ENCODE measurements around the gene SYF2. TPM values are rescaled to one million over a fixed set of nuclear protein-coding genes. Genes with fewer than 3 reads are reported as not detected.

SYF2 gene
- total RNA-seq, 3 donors from 2014 or later (not counting 1 experiment from before 2014, with no cell fraction given) = 67.9 to 92.2 (median 75.3) TPM

DNA sequence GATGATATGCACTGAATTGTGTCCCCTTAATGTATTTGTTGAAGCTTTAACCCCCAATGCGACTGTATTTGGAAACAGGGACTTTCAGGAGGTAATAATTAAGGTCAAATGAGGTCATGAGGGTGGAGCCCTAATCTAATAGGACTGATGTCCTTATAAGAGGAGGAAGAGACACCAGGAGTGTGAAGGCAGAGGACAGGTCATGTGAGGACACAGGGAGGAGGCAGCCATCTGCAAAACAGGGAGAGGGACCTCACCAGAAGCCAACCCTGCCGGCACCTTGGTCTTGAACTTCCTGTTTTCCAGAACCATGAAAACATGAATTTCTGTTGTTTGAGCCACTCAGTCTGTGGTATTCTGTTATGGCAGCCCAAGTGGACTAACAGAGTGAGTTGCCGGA, 15.3 kb downstream of the SYF2 start:
- intact Hi-C loops (cut with micrococcal nuclease) = no loop called here
- H3K4me3 Mint-ChIP-seq = no peak overlapping the region
- H3K9me3 Mint-ChIP-seq = no peaks in the 10 kb centered on the region
- Histone ChIP-seq H3K27ac (ENCODE audit: low read length) (no peak overlapping the region), H3K4me3 (ENCODE audit: low read length) (no peak overlapping the region), H3K36me3 (ENCODE audit: control insufficient read depth, insufficient read depth, low read length) (peaks cover 14% of the 10 kb centered on the region), H3K9me3 (ENCODE audit: control insufficient read depth, insufficient read depth, low read length) (no peaks in the 10 kb centered on the region), H3K4me1 (ENCODE audit: control insufficient read depth, insufficient read depth, low read length) (no peaks in the 10 kb centered on the region), H3K27me3 (ENCODE audit: control insufficient read depth, insufficient read depth, low read length) (no peaks in the 10 kb centered on the region)
- 88% methylated on average over 3 of the region's 3 CpGs for WGBS (ENCODE audit: insufficient coverage)
- H3K36me3 Mint-ChIP-seq = no peaks in the 10 kb centered on the region
- ATAC-seq (no peak), DNase-seq (no peak)
- H3K27me3 Mint-ChIP-seq (ENCODE audit: low read depth in 2 of 2) = peaks cover 0 to 3% of the 10 kb centered on the region in 2 donors
- no peaks in the 10 kb centered on the region for H3K4me1 Mint-ChIP-seq
- TF ChIP-seq, protein P1, sequence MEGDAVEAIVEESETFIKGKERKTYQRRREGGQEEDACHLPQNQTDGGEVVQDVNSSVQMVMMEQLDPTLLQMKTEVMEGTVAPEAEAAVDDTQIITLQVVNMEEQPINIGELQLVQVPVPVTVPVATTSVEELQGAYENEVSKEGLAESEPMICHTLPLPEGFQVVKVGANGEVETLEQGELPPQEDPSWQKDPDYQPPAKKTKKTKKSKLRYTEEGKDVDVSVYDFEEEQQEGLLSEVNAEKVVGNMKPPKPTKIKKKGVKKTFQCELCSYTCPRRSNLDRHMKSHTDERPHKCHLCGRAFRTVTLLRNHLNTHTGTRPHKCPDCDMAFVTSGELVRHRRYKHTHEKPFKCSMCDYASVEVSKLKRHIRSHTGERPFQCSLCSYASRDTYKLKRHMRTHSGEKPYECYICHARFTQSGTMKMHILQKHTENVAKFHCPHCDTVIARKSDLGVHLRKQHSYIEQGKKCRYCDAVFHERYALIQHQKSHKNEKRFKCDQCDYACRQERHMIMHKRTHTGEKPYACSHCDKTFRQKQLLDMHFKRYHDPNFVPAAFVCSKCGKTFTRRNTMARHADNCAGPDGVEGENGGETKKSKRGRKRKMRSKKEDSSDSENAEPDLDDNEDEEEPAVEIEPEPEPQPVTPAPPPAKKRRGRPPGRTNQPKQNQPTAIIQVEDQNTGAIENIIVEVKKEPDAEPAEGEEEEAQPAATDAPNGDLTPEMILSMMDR (IDR thresholded peaks at IDR 0.05) = no peak
- no peak overlapping the region for H3K27ac Mint-ChIP-seq

DNA sequence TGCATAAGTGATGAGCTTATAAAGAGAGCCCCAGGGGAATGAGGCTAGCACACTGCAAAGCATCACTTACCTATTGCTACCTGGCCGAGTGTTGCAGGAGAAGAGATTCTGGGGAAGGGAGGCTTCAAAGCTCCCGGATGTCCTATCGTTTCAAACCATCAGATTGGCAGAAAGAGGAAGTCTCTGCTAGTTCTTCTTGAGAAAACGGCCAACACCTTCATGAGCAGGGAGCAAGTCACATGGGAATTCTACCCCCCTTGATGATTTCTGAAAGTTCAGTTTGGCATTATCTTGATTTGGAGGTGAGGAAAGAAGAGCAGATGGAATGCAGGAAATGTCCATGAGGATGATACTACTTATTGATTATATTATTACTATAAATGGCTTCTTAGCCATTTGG, 16.2 kb downstream of the SYF2 start:
- intact Hi-C loops (cut with micrococcal nuclease) = no loop called here
- no peaks in the 10 kb centered on the region for H3K36me3 Mint-ChIP-seq
- Histone ChIP-seq H3K9me3 (ENCODE audit: control insufficient read depth, insufficient read depth, low read length) (no peaks in the 10 kb centered on the region), H3K27ac (ENCODE audit: low read length) (no peak overlapping the region), H3K27me3 (ENCODE audit: control insufficient read depth, insufficient read depth, low read length) (no peaks in the 10 kb centered on the region), H3K4me1 (ENCODE audit: control insufficient read depth, insufficient read depth, low read length) (no peaks in the 10 kb centered on the region), H3K36me3 (ENCODE audit: control insufficient read depth, insufficient read depth, low read length) (peaks cover 10% of the 10 kb centered on the region), H3K4me3 (ENCODE audit: low read length) (no peak overlapping the region)
- no peak overlapping the region for H3K27ac Mint-ChIP-seq
- 20% methylated on average over 4 of the region's 4 CpGs for WGBS (ENCODE audit: insufficient coverage)
- TF ChIP-seq, protein P1 (IDR thresholded peaks at IDR 0.05) = no peak
- DNase-seq (no peak), ATAC-seq (no peak)
- no peaks in the 10 kb centered on the region for H3K4me1 Mint-ChIP-seq
- H3K4me3 Mint-ChIP-seq = no peak overlapping the region
- no peaks in the 10 kb centered on the region for H3K9me3 Mint-ChIP-seq
- peaks cover 0 to 3% of the 10 kb centered on the region in 2 donors for H3K27me3 Mint-ChIP-seq (ENCODE audit: low read depth in 2 of 2)

DNA sequence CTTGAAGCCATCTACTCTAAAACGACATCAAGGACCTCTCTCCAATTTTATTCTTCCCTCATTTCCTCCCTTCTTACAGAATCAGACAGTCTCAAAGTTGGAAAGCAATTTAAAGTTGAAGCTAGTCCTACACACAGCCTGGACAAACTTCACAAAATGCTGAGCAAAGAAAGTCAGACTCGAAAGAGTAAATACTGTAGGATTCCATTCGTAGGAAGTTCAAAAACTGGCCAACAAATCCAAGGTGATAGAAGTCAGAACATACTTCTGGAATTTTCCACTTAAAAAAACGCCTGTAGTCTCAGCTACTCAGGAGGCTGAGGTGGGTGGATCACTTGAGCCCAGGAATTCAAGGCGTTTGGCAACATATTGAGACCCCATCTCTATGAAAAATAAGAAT, 19.6 kb downstream of the SYF2 start:
- Histone ChIP-seq H3K27me3 (ENCODE audit: control insufficient read depth, insufficient read depth, low read length) (no peaks in the 10 kb centered on the region), H3K27ac (ENCODE audit: low read length) (no peak overlapping the region), H3K4me3 (ENCODE audit: low read length) (no peak overlapping the region), H3K4me1 (ENCODE audit: control insufficient read depth, insufficient read depth, low read length) (no peaks in the 10 kb centered on the region), H3K36me3 (ENCODE audit: control insufficient read depth, insufficient read depth, low read length) (no peaks in the 10 kb centered on the region), H3K9me3 (ENCODE audit: control insufficient read depth, insufficient read depth, low read length) (no peaks in the 10 kb centered on the region)
- TF ChIP-seq, protein P1 (IDR thresholded peaks at IDR 0.05) = no peak
- no peaks in the 10 kb centered on the region for H3K9me3 Mint-ChIP-seq
- no peaks in the 10 kb centered on the region for H3K4me1 Mint-ChIP-seq
- no peaks in the 10 kb centered on the region for H3K36me3 Mint-ChIP-seq
- 93% methylated on average over 5 of the region's 5 CpGs for WGBS (ENCODE audit: insufficient coverage)
- ATAC-seq (no peak), DNase-seq (no peak)
- H3K27ac Mint-ChIP-seq = no peak overlapping the region
- intact Hi-C loops (cut with micrococcal nuclease) = no loop called here
- peaks cover 6 to 10% of the 10 kb centered on the region in 2 donors for H3K27me3 Mint-ChIP-seq (ENCODE audit: low read depth in 2 of 2)
- H3K4me3 Mint-ChIP-seq = no peak overlapping the region

DNA sequence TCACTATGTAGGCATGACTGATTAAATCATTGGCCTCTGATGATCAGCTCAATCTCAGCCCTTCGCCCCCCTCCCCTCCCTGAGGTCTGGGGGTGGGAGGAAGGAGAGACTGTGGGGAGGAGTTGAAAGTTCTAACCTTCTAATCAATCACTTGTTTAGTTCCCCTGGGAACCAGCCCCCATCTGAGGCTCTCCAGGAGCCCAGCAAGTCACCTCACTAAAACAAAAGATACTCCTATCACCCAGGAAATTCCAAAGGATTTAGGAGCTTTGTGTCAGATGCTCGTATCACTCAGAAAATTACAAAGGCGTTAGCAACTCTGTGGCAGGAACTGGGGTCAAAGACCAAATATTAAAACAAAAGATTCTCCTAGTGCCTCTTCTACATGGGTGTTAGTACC, 21.6 kb downstream of the SYF2 start:
- H3K27me3 Mint-ChIP-seq (ENCODE audit: low read depth in 2 of 2) = peaks cover 6 to 10% of the 10 kb centered on the region in 2 donors
- TF ChIP-seq, protein P1 (IDR thresholded peaks at IDR 0.05) = no peak
- Histone ChIP-seq H3K9me3 (ENCODE audit: control insufficient read depth, insufficient read depth, low read length) (no peaks in the 10 kb centered on the region), H3K27me3 (ENCODE audit: control insufficient read depth, insufficient read depth, low read length) (no peaks in the 10 kb centered on the region), H3K27ac (ENCODE audit: low read length) (no peak overlapping the region), H3K36me3 (ENCODE audit: control insufficient read depth, insufficient read depth, low read length) (no peaks in the 10 kb centered on the region), H3K4me1 (ENCODE audit: control insufficient read depth, insufficient read depth, low read length) (no peaks in the 10 kb centered on the region), H3K4me3 (ENCODE audit: low read length) (no peak overlapping the region)
- WGBS (ENCODE audit: insufficient coverage) = 70% methylated on average over 2 of the region's 3 CpGs
- no peak overlapping the region for H3K27ac Mint-ChIP-seq
- H3K36me3 Mint-ChIP-seq = no peaks in the 10 kb centered on the region
- H3K9me3 Mint-ChIP-seq = no peaks in the 10 kb centered on the region
- intact Hi-C loops (cut with micrococcal nuclease) = no loop called here
- H3K4me3 Mint-ChIP-seq = no peak overlapping the region
- no peak for ATAC-seq
- H3K4me1 Mint-ChIP-seq = no peaks in the 10 kb centered on the region
- no peak for DNase-seq
